K562 treated with DMSO at 1 percent for 48 hours (cell line): Measurements from ENCODE around the gene MBD3L5. TPM values are rescaled to one million over a fixed set of nuclear protein-coding genes. Genes with fewer than 3 reads are reported as not detected.

Source experiments
- total RNA-seq: library from RNA; unstranded; fragments of 300-600 nt; gene quantifications from 2 replicates; pipeline ENCODE4 v1.2.3, GENCODE V29; 2022; ENCODE audit warnings: low replicate concordance; ENCODE audit errors: extremely low read depth

The MBD3L5 gene
- not detected in 2 replicates for total RNA-seq

GRCh38 chr19:7030278-7030677 lies at the start of gene MBD3L5:
MBD3L5 (plus strand) TSS chr19:7030578; CDS start chr19:7030612, 34 bp downstream.

GRCh38 chr19:7021331-7021730 lies 9.0 kb upstream of the MBD3L5 start, which contains the start of gene MBD3L2B:
MBD3L2B (minus strand) TSS chr19:7021431; CDS start chr19:7021397, 34 bp downstream.

GRCh38 chr19:7040079-7040478 lies 9.7 kb downstream of the MBD3L5 start, which contains the start of gene MBD3L4:
MBD3L4 (minus strand) TSS chr19:7040179; CDS start chr19:7040144, 35 bp downstream.

GRCh38 chr19:7049021-7049420 lies 18.6 kb downstream of the MBD3L5 start, which contains the start of gene MBD3L2:
MBD3L2 (plus strand) TSS chr19:7049321; CDS start chr19:7049374, 53 bp downstream.

GRCh38 chr19:7058576-7058975 lies 28.2 kb downstream of the MBD3L5 start, which contains the start of gene MBD3L3:
MBD3L3 (minus strand) TSS chr19:7058676; CDS start chr19:7058605, 71 bp downstream.

GRCh38 chr19:7069042-7069903 lies 38.9 kb downstream of the MBD3L5 start, which contains the start of gene ZNF557:
ZNF557 (plus strand) TSS chr19:7069703; CDS start chr19:7075075, 5,372 bp downstream.

Other genes with a start within 250 kb of the MBD3L5 start
- gene ADGRE1, start 143.0 kb upstream of the MBD3L5 start, total RNA-seq = not detected in 2 replicates
- gene MBD3L2B, start 9.1 kb upstream of the MBD3L5 start, total RNA-seq = not detected in 2 replicates
- gene MBD3L4, start 9.6 kb downstream of the MBD3L5 start, total RNA-seq = not detected in 2 replicates
- not detected in 2 replicates for gene MBD3L2, start 18.7 kb downstream of the MBD3L5 start, total RNA-seq
- gene MBD3L3, start 28.1 kb downstream of the MBD3L5 start, total RNA-seq = not detected in 2 replicates
- gene ZNF557, start 39.1 kb downstream of the MBD3L5 start, total RNA-seq = not detected in 2 replicates